NCI-H526 treated with DMSO at 0.1 percent for 48 hours (cell line): ENCODE results near the gene FAM83F.
"Not testable (repeated sequence)": the region's sequence is repeated elsewhere in the genome, so short reads cannot be mapped to it uniquely, and the experiment has no call there.

Experiments
- DNase-seq: peaks from one replicate; lab custom pipeline; 2025; lab: John Stamatoyannopoulos, UW

FAM83F gene

DNA sequence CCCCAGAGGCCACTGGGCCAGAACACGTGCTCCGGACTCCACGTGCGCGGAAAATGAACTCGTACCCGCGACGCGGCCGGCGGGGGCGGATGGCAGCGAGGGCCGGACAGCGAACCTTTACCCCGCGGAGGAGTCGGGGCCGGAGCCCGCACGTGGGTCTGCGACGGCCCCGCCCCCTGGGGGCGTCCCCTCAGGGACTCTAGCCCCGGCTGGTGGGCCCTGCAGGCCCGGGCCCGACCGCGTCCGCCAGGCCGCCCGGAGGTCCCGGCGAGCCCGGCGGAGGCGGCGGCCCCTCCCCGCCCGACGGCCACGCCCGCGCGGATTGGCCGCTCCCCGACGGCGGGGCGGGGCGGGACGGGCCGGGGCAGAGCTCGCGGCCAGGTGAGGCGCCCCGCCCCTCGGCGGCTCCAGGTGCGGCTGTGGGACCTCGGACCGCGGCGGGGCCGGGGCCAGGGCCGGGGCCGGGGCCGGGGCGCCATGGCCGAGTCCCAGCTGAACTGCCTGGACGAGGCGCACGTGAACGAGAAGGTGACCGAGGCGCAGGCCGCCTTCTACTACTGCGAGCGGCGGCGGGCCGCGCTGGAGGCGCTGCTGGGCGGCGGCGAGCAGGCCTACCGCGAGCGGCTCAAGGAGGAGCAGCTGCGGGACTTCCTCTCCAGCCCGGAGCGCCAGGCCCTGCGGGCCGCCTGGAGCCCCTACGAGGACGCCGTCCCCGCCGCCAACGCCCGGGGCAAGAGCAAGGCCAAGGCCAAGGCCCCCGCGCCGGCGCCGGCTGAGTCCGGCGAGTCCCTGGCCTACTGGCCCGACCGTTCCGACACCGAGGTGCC lies at the start of gene FAM83F:
Gene FAM83F, plus strand, starts transcription at position 389 of the 827 bp plus-strand sequence. Its CDS starts 89 bp downstream, at position 478.
- peak; percentile 37 for DNase-seq

DNA sequence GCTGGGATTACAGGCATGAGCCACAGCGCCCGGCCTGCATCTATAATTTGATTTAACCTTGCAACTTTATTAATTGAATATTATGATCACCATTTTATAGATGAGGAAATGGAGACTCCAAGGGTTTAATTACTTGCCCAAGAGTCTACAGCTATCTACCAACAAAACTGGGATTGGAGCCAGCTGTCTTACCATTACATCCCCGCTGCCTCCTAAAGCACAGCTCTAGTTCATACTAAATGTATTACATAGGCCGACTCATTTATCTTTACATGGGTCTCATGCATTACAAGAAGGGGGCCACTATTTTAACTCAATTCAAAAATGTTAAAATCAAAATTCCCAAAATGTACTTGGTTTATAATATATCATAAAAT lies 48.6 kb upstream of the FAM83F start:
- no peak for DNase-seq

DNA sequence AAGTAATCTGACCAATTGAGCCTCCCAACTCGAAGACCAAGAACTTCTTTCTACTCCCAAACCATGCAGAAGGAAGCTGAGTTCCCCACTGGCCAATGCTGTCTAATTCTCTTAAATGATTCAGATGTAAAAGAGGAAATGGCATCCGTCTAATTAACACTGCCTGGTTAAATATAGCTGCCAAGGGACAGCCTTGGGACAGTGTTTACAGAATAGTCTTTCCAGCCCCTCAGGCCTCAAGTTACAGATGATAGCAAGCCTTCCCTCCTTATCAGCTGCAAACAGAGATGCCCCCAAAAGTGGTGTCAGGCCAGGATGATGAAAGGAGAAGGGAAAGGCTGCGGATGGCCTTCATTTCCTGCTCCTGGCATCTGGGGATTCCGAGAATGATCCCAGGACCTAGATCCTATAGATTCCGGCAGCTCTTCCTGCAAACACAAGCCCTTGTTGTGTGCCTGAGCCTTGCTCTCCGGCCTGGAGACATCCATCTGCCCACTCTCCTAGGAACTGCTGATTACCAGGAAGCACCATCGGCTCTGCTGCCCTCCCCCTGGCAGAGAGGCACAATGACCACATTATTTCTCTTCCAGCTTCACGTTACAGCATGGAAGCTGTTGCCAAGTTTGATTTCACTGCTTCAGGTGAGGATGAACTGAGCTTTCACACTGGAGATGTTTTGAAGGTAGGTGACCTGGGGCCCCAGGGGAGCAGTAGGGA lies 48.1 kb upstream of the FAM83F start:
- DNase-seq = no peak

DNA sequence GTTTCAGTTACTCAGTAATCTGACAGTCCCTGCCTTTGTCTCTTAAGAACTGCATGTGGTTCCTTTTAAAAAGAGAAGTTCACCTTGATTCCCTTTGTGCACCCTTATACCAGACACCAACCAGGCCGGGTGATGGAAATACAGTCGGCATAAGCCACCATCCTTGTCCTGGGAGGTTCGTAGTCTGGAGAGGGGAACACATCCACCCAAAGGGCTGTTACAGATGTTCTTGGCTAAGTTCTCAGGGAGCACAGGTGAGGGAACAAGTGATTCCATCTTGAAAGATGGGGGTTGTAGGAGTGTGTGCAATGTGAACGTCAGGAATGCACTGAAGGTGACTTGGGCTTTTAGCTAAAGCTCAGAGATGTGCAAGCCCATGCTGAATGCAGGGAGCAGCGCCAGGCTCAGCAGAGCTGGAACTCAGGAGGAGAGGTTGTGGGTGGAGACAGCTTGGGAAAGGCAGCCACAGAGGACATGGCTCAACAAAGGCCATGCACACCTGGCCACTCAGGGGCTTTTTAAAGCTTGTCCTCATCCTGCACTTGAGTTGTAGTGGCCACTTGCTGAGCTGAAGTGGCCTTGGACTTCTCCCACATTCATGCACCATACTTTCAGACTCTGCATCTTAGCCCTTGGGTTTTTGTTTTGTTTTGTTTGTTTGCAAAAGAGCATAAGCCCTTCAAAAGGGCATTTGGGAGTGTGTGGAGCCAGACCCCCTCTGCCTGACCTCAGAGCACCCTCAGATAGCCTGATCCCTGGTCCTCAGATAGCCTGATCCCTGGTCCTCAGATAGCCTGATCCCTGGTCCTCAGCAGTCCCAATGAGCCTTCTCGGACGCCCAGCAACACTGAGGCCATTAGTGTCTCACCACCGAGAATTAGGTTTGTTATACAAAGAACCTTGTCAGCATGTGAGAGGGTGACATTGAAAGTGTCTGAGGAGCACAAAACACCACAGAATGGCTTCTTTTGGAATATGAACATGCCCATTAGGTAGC lies 47.2 kb upstream of the FAM83F start:
- DNase-seq = no peak

DNA sequence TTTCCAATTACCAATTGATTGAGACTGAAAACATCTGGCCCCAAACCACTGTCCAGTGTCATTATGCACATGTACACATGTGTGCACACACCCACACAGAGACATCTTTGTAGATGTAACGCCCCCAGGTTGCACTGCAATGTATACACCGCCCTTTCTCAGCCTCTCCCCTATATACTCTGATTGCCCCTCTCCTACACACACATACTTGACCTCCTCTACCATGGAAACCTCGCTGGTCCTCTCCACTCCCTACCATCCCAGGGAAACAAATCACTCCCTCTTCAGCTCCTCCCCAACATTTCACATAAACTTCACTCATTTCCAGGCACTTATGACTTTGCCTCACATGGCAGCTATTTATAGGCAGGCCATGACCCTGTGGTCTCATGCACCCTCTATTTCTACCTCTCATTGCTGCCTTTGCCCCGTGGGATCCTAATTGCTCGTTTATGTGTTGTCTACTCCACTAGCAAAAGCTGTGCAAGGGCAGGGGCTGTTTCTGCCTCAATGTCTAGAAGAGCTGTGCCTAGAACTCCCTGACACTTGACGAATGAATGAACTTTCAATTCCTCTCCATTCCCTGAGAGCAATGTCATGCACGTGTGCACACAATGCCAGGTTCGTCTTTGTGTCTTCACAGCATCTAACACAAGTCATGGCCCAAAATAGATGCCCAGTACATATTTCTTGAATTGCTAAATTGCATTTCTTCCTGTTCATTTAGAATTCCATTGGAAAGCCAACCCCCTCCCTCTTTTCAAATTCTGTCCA lies 44.6 kb upstream of the FAM83F start:
- no peak for DNase-seq

DNA sequence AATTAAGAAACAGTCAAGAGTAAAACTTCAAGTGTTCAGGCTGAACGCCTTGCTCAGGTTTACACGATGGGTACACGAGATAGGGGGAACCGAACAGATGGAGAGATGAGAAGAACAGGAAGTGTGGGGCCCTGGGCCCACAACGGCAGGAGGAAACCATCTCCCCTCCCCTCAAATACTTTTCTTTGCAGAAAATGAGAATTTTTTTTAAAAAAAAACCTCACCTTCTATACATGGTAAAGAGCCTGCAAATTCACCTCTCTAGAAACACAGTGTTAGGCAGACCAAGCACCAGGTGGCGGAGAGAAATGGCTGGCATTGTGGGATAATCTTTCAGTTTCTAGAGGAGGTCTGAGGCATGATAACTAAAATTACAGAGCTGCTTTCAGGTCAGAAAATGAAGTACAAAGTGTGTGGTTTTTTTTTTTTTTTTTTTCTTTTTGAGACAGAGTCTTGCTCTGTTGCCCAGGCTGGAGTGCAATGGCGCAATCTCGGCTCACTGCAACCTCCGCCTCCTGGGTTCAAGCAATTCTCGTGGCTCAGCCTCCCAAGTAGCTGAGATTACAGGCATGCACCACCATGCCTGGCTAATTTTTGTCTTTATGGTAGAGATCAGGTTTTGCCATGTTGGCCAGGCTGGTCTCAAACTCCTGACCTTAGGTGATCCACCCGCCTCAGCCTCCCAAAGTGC lies 43.0 kb upstream of the FAM83F start:
- not testable (repeated sequence) for DNase-seq

DNA sequence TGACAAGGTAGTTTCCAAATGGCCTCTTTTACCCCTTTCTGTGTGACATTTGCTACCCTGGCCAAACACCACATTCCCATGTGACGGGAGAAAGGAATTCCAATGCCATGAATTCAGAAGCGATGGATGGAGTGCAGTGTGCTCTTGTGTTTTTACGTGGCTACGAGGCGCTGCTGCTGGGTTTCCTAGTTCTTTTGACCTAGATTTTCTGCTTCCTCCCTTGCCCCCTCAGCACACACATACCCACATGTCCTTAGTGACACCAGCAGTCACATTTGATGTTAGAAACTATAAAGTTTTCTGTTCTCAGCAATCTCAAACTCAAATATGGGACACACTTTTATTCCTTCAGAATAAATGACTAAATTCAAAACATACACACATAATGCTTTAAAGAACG lies 42.4 kb upstream of the FAM83F start:
- no peak for DNase-seq

DNA sequence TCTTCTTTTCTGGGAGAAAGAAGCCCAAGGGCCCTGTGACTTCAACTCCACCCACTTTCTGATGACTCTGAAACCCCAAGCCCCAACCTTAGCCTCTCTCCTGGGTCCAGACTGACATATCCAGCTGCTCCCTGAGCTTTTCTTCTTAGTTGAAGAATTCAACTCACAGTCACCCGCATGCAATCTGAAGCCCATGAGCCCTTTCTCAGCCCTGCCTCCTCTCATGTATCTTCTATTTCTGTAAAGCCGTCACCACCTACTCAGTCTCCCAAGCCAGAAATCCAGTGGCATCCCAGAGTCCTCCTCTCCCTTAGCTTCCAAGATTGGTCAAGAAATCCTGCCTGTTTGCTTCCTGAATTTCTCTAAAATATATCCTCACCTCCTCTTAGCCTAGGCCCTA lies 41.7 kb upstream of the FAM83F start:
- no peak for DNase-seq

DNA sequence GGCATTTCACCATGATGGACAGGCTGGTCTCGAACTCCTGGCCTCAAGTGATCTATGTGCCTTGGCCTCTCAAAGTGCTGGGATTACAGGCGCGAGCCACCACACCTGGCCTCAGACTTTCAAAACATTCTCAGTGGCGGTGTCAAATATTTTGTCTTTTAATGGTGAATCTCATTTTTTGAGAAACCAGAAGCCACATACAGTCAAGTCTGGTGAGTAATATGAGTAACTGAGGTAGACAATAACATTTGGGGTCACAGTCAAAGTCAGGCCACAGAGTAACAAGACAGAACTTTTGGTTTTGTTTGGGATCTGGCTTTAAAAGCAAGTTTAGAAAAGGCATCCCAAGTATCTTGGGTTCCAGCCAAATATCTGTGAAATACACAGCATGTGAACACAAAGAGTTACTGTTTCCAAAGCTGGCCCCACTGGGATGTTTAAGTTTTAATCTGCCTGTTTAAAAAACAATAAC lies 40.1 kb upstream of the FAM83F start:
- DNase-seq = no peak

DNA sequence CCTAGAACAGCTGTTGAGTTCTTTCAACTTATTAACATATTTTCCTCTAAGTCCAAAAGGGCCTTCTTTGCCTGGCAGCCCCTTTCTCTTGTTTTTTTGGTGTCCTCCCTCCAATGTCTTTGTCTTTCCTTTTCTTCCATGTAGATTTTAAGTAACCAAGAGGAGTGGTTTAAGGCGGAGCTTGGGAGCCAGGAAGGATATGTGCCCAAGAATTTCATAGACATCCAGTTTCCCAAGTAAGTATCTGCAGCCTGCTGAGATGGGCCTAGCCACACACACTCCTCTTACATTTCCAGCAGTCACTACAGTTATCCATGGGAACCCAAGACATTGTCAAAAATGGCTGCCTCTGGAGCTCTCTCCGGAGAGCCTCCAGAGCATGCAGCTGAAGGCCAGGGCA lies 39.1 kb upstream of the FAM83F start:
- no peak for DNase-seq

DNA sequence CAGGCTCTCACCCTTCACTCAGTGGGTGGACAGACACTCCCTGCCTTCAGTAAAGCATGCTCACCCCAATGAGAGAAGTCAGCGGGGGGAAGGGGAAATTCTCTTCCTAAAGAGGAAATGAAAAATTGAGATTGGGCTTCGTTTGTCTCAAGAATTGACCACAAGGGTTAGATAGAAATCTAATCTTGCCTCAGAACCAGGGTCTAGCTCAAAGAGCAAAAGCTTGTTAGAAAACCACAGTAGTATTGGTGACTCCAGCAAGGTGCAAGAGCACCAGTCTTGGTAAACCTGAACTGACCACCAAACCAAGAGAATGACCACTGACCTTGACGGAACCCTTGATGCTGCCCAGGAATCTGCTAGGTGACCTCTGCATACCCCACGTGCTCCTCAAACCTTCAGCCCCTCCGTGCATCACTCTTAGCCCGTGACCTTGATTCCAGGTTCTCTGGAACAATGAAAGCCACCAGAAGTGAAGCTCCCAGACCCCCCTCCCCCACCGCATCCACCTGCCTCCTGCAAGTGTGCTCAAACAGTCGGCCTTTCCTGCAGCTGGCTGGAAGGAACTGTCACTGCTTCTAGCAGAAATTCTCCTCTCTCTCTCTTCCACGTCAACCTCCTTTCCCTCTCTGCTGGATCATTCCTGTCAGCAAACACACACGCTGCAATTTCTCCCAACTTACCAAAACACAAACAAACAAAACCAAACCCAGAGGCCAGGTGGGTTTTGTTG lies 37.7 kb upstream of the FAM83F start:
- no peak for DNase-seq

DNA sequence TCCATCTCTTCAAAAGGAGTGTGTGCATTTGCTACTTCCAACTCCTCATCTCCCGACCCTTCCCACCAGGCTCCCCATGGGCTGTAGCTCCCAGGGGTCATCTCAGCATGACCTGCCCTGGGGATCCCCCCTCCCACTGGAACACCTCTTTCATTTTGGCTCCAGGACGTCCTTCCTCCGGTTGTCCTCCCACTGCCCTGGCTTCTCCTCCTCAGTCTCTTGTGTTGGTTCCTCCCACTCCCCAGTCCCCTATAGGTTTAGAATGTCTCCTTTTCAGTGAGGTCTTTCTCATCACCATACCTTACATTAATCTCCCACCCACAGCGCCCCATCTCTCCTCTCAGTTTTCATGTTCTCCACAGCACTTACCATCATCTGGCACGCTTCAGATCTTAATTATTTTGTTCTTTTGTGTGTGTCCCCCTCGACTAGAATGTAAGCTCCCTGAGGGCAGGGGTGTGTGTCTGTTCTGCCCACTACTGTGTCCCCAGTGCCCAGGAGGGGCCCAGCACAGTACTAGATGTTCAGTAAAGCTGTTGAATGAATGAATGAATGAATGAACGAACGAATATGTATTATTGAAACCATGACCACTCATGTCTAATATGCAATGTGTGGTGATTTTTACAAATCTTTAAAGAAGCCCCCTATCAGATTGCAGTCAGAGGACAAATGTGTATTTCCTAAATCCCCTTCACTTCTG lies 36.6 kb upstream of the FAM83F start:
- DNase-seq = no peak

DNA sequence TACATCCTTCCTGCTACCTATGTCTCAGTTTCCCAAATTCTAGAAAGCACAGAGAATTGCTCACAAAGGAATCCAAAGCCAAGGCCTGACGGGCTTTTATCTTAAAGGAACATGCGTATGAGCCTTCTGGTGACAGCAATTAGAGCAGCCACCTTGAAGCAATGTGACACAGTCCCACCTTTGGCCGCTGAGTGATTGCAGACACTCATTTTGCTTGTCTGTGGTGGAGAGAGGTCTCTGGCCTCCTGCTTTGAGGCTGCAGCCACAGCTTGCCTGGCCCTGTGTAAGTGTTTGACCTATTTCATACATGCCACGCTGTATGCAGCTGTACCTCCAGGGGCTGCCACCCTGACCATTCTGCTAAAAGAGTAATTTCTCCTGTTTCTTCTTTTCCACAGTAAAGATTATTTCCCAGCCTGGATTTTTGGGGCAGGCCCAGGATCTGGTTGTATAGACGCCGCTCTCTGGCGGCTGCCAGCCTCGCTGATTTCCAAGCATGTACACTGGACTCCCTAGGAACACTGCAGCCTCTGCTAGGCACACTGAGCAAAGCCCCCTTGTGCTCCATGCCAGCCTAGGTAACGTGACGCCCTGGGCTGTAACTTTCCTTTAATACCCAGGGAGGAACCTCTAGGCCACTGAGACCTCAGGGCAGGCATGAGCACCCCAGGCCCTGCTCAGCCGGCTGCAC lies 35.7 kb upstream of the FAM83F start:
- DNase-seq = no peak

DNA sequence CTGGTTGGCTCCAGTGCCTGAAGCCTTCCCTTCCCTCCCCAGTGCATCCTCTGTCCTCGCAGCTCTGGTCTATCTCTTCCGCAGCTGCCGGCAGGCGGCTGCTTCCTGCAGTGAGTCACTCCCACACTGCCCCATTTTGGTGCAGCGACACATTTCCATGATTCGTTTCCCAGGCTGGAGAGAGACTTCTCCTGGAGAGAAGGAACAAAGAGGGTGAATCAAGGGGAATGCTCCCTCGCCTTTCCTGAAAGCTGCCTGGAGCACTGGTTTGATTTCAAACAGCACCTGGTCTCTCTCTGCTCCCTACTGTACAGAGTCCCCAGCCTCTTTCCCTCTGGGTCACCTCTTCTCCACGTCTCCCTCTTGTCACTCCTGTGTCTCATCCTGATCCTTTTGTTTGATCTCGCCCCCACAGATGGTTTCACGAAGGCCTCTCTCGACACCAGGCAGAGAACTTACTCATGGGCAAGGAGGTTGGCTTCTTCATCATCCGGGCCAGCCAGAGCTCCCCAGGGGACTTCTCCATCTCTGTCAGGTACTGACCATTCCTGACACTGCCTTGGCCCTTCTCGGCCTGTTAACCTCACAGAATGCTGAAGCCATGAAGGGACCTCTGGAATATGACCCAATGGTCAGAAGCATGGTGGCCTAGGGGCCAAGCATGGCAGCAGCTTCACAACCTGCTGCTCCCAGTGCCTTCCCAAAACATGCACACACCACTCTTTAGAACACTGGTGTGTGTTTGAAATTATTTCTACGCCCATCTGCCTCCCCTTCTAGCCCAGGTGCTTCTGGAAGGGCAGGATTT lies 34.9 kb upstream of the FAM83F start, which contains the start of gene TMA7B:
Gene TMA7B, plus strand, starts transcription at position 758 of the 808 bp plus-strand sequence. CDS start 3,978 bp downstream, outside the sequence.
- no peak for DNase-seq

DNA sequence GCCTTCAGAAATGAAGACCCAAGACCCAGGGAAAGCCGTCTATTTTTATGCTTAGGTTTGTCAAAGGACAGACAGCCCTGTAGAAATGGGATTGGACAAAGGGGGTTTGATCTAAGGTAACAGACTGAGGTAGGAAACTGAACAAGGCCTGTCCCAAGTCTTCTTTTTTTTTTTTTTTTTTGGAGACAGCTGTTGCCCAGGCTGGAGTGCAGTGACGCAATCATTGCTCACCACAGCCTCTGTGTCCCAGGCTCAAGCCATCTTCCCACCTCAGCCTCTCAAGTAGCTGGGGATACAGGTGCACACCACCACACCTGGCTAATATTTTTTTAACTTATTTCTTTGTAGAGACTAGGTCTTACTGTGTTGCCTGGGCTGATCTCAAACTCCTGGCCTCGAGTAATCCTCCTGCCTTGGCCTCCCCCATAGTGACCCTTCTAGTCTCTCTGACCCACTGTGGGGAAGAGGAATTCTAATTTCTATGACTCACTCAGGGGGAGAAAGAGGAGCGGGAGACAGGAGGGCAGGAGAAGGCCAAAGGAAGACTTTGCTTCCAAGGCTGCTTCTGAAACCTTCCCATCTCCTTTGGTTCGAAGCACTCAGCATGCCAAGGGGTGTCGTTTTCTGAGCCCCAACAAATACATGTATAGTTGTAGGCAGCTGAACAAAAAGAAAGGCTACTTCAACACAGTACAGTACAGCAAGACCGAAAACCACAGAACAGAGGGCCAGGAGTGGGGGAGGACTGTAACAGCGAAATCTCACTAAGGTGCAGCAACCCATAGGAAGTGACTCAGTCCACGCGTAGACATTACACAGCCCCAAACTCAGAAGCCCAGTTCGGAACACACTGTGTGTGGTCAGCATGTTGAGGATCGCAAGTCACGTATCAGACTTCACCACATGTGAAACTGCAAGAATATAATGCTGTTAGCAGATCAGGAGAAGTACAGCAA lies 33.7 kb upstream of the FAM83F start:
- DNase-seq = no peak

DNA sequence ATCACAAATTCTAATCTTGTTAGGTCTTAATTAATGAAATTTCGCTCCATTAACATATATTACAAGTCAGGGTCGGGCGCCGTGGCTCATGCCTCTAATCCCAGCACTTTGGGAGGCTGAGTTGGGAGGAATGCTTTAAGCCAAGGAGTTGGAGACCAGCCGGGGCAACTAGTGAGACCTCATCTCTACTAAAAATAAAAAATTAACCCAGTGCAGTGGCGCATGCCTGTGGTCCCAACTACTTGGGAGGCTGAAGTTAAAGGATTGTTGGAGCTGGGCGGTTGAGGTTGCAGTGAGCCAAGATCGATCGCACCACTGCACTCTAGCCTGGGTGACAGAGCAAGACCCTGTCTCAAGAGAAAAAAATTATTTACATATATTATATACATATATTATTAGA lies 32.7 kb upstream of the FAM83F start:
- DNase-seq = no peak

DNA sequence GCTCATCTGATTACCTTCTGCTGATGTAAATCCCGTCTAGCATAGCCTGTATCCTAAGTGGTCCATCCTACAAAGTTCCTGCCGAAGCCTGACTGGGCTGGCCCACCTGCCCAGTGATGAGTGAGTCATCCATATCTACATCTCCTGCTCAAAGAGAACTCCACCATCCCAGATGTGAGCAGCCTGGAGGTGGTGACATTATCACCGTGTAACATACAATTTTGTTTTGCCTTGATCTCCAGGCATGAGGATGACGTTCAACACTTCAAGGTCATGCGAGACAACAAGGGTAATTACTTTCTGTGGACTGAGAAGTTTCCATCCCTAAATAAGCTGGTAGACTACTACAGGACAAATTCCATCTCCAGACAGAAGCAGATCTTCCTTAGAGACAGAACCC lies 29.0 kb upstream of the FAM83F start:
- DNase-seq = no peak
